SK-N-SH treated with all-trans-retinoic acid at 6 μM for 48 hours (cell line): Measurements from ENCODE around the gene MTF2.
A peak's percentile ranks its signal among the peaks of the same experiment; 100 is the strongest.

Experiments
- ATAC-seq: fragments of 200-7000 bp; cut with Tn5 transposase; 3 replicates; pipeline ENCODE4 v1.9.1; 2020; ENCODE audit warnings: mild to moderate bottlenecking, moderate library complexity
- ARNTL ChIP-seq: fragments of 450-650 bp; formaldehyde crosslinking; IDR thresholded peaks from 2 replicates; pipeline ENCODE4 v1.5.0; 2020; ENCODE audit warnings: low read depth, mild to moderate bottlenecking, moderate library complexity, borderline replicate concordance
- BACH2 ChIP-seq: fragments of 250-450 bp; sonication (Bioruptor Pico); IDR thresholded peaks from 2 replicates; pipeline ENCODE4 v1.9.0; 2021; ENCODE audit warnings: mild to moderate bottlenecking, borderline replicate concordance
- CREB5 ChIP-seq: fragments of 250-450 bp; sonication (Bioruptor Pico); IDR thresholded peaks from 2 replicates; pipeline ENCODE4 v1.5.1; 2020; ENCODE audit warnings: low read depth, mild to moderate bottlenecking, moderate library complexity
- CSRNP3 ChIP-seq: fragments of 250-450 bp; sonication (Bioruptor Pico); IDR thresholded peaks from 2 replicates; pipeline ENCODE4 v1.5.1; 2021; ENCODE audit warnings: mild to moderate bottlenecking, moderate library complexity
- ESRRG ChIP-seq: fragments of 250-450 bp; sonication (Bioruptor Pico); IDR thresholded peaks from 2 replicates; pipeline ENCODE4 v1.6.1; 2021; ENCODE audit warnings: mild to moderate bottlenecking
- OSR1 ChIP-seq: fragments of 250-450 bp; sonication (Bioruptor Pico); IDR thresholded peaks from 2 replicates; pipeline ENCODE4 v1.8.0; 2022; ENCODE audit warnings: moderate library complexity, mild to moderate bottlenecking, inconsistent platforms
- PATZ1 ChIP-seq: fragments of 250-450 bp; sonication (Bioruptor Pico); IDR thresholded peaks from 2 replicates; pipeline ENCODE4 v1.8.0; 2020; ENCODE audit warnings: mild to moderate bottlenecking, moderate library complexity, borderline replicate concordance
- POU6F1 ChIP-seq: fragments of 250-450 bp; sonication (Bioruptor Pico); IDR thresholded peaks from 2 replicates; pipeline ENCODE4 v1.8.0; 2021; ENCODE audit warnings: low read depth, mild to moderate bottlenecking, moderate library complexity, borderline replicate concordance
- PPARA ChIP-seq: fragments of 250-450 bp; sonication (Bioruptor Pico); IDR thresholded peaks from 2 replicates; pipeline ENCODE4 v1.5.0; 2020; ENCODE audit warnings: mild to moderate bottlenecking, borderline replicate concordance
- RARB ChIP-seq: fragments of 250-450 bp; sonication (Bioruptor Pico); IDR thresholded peaks from 2 replicates; pipeline ENCODE4 v1.8.0; 2021; ENCODE audit warnings: mild to moderate bottlenecking, moderate library complexity
- SNAI2 ChIP-seq: fragments of 250-450 bp; sonication (Bioruptor Pico); IDR thresholded peaks from 2 replicates; pipeline ENCODE4 v1.5.0; 2020; ENCODE audit warnings: mild to moderate bottlenecking, moderate library complexity
- TCF4 ChIP-seq: fragments of 250-450 bp; sonication (Bioruptor Pico); IDR thresholded peaks from 2 replicates; pipeline ENCODE4 v1.8.0; 2021; ENCODE audit warnings: mild to moderate bottlenecking, moderate library complexity, borderline replicate concordance
- TOX ChIP-seq: fragments of 250-450 bp; sonication (Bioruptor Pico); IDR thresholded peaks from 2 replicates; pipeline ENCODE4 v1.8.0; 2021; ENCODE audit warnings: mild to moderate bottlenecking, moderate library complexity, borderline replicate concordance
- TSHZ2 ChIP-seq: fragments of 250-450 bp; sonication (Bioruptor Pico); IDR thresholded peaks from 2 replicates; pipeline ENCODE4 v1.5.0; 2020; ENCODE audit warnings: mild to moderate bottlenecking, moderate library complexity
- ZC3H10 ChIP-seq: fragments of 250-450 bp; sonication (Bioruptor Pico); IDR thresholded peaks from 2 replicates; pipeline ENCODE4 v1.5.1; 2021; ENCODE audit warnings: mild to moderate bottlenecking, moderate library complexity
- ZFP3 ChIP-seq: fragments of 250-450 bp; sonication (Bioruptor Pico); IDR thresholded peaks from 2 replicates; pipeline ENCODE4 v1.5.0; 2020; ENCODE audit warnings: mild to moderate bottlenecking, moderate library complexity
- ZFP30 ChIP-seq: fragments of 450-650 bp; formaldehyde crosslinking; IDR thresholded peaks from 2 replicates; pipeline ENCODE4 v1.5.0; 2022; ENCODE audit warnings: mild to moderate bottlenecking, moderate library complexity
- ZNF565 ChIP-seq: fragments of 450-650 bp; formaldehyde crosslinking; conservative IDR thresholded peaks from 2 replicates; pipeline ENCODE4 v1.5.0; 2020; ENCODE audit warnings: low read depth, mild to moderate bottlenecking, moderate library complexity
- ZNF70 ChIP-seq: fragments of 450-650 bp; formaldehyde crosslinking; IDR thresholded peaks from 2 replicates; pipeline ENCODE4 v1.5.0; 2020; ENCODE audit warnings: mild to moderate bottlenecking, moderate library complexity

Gene MTF2

GRCh38 chr1:93111065-93111464, 32.0 kb downstream of the MTF2 start:
- ATAC-seq: no peak
- no peak for TF ChIP-seq TCF4
- no peak for TF ChIP-seq ZNF70 (CRISPR knock-in tag)
- no peak for TF ChIP-seq TSHZ2 (CRISPR knock-in tag)
- no peak for TF ChIP-seq ESRRG (CRISPR knock-in tag)
- TF ChIP-seq CREB5 (CRISPR knock-in tag): no peak
- TF ChIP-seq ZFP3 (CRISPR knock-in tag): no peak
- no peak for TF ChIP-seq ZFP30 (CRISPR knock-in tag)
- no peak for TF ChIP-seq PATZ1 (CRISPR knock-in tag)
- no peak for TF ChIP-seq TOX
- no peak for TF ChIP-seq ARNTL (CRISPR knock-in tag)
- no peak for TF ChIP-seq ZNF565
- no peak for TF ChIP-seq OSR1 (CRISPR knock-in tag)
- TF ChIP-seq, all 23 proteins: peak for 0

- ATAC-seq: peak; percentile 60
These were observed 32.5 kb downstream of the MTF2 start for GRCh38 chr1:93111561-93111960.

More at GRCh38 chr1:93111561-93111960, 32.5 kb downstream of the MTF2 start:
- TF ChIP-seq OSR1 (CRISPR knock-in tag) (no peak), TCF4 (no peak), ZNF70 (CRISPR knock-in tag) (no peak), CSRNP3 (CRISPR knock-in tag) (no peak), SNAI2 (no peak), ESRRG (CRISPR knock-in tag) (no peak), RARB (CRISPR knock-in tag) (no peak), TOX (no peak), BACH2 (CRISPR knock-in tag) (no peak), ZNF565 (no peak), ZC3H10 (CRISPR knock-in tag) (no peak), PATZ1 (CRISPR knock-in tag) (no peak), ARNTL (CRISPR knock-in tag) (no peak), PPARA (CRISPR knock-in tag) (no peak), ZFP30 (CRISPR knock-in tag) (no peak), POU6F1 (no peak)
